NCI-H82 treated with DMSO at 0.1 percent for 48 hours (cell line): ENCODE data around the gene SYT6.

Source experiments
- DNase-seq: peaks from one replicate; lab custom pipeline; 2025; ENCODE audit not compliant: unreplicated experiment; lab: John Stamatoyannopoulos, UW

SYT6 gene

DNA sequence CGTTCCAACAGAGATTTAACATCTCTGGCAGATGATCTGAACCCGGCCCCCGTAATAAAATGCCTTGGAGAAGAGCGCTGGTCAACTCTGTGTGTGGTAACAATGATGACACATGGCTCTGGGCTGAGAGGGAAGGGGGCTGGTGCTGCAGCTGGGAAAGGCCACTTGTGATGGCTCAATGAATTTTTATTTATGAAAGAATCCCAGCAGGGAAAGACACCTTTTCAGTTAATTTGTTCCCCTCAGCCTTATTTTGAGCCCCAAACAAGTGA, 59.4 kb downstream of the SYT6 start:
- DNase-seq, result no peak

DNA sequence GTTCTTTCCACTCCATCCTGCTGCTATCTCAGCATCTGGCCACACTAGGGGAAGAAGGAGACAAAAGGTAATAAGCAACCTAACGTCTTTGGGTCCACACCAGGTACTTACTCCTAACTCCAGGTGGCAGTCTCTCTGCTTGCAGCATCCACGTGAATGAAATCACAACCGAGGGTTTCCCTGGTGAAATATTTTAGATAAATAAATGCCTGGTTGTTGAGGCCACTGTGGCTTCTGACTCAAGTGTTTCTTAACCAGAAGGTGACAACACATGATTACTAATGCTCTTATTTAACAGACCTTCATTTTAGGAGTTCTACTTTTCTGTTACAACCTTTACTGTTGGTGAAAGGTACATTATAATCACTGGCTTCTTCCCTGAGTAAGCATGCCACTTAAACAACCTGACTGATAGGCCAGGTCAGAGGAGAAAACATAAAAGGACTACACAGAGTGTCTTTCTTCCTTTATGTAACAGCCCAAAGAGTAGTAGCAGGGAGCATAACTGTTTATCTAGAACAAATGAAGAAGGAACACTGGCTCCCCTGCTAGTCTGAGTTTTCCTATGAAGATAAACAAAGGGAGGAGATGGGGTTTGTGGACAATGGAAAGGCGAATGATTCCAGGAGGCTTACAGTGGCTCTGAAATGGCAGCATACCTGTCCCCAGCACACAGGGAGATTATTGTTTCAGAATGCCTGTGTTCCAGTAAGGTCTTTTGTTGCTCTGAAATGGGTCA, 59.9 kb downstream of the SYT6 start:
- DNase-seq, result no peak

DNA sequence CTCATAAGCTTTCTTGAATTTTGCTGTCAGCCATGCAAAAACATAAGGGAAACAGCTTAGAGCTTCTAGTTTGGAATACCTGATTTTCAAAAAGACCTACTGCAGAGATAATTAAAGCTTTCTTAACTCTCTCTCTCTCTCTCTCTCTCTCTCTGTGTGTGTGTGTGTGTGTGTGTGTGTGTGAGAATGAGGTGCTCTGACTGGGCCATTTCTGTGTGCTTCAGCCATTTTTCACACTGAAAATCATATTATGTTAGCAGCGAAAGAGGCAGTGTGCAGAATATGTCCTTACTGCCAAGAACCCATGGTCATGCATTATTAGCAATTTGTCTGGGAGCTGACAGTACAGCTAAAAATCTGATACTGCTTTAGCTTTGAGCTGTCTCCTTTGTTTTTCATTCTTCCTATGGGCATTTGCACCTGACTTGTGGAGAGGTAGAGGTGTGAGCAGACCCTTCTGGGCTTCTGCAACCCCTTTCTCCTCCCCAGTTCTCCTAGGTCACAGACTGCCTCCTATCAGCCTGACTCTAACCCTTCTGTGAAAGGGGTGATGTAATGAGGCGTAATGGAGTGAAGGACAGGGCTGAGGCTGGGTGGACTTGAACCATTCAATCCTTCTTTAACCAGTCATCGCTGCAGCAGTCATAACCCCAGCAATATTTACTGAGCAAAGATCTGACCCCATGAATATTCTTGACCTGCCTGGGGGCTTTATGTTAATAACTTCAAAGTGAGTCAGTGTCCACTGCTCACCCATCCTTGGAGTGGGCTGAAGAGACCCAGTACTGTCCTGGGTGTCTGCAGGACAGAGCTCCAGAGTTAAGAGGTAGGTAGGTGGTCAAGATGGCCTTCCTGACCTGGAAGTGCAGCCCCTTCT, 61.2 kb downstream of the SYT6 start:
- no peak for DNase-seq

- DNase-seq, result no peak
These were observed 62.0 kb downstream of the SYT6 start for GRCh38 chr1:114091711-114092110.

DNA sequence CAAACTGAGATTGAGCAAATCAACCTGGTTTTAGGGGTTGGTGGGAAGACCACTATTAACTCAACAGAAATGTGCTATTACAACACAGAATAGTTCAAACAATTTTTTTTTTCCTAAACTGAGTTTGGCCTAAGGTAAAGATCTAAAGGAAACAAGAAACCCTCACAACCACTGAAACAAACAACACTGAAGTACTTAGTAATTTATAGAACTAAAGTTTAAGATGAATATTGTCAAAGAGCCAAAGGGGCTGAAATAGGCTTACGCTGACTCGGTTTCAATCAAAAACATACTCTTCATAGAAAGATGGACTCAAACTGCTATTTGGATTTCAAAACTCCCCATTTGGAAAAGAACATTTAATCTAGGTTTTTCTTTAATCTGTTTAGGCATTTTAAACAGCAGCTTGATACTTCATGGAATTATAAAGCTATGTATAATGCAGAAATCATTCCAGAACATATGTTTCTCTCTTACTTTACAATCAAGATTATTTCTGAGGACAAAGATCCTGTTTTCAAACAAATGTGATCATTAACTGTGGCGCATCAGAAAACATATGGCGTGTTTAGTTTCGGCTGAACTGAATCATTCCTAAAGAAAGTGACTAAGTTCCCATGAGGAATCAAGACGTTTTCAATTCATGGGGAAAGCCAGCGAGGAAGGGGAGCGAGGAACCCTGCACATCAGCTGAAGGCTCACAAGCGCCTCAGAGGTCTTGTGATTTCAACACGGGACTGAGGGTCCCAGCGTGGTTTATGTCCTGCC, 62.7 kb downstream of the SYT6 start:
- DNase-seq, result no peak

- no peak for DNase-seq
These were observed 64.0 kb downstream of the SYT6 start for GRCh38 chr1:114089502-114090138.

- DNase-seq, result no peak
These were observed 65.0 kb downstream of the SYT6 start for GRCh38 chr1:114088392-114089299.

GRCh38 chr1:114087495-114087894, 66.2 kb downstream of the SYT6 start:
- DNase-seq, result no peak

DNA sequence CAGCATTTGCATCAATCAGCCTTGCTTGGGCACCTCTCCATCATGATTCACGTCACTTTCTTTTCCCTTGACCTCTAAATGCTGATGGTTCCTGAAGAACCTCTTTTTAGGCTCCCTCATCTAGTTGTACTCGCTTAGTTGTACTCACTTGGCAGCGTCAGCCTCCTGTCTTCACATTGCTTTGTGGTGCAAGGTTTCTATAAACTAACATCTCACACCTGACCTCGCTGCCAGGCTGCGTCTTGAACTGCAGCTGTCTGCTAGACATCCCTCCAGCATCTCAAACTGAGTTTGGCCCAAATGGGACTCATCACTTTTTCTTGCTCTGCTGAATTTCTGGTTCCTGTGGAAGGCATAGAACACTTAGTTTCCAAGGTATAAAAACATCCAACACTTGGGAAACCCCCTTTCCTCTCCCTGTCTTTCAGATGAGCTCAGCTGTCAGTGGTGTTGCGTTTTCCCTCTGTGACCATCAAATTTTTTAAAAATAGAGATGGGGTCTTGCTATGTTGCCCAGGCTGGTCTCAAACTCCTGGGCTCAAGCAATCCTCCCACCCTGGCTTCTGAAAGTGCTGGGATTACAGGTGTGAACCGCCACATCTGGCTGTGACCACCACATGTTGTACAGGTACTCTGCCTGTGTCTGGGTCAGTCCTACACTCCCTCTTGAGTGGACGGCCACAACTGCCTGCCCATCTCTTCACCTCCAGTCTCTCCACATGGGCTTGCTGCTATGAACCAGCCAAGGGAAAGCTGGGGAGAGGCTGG, 66.9 kb downstream of the SYT6 start:
- no peak for DNase-seq

- no peak for DNase-seq
These were observed 70.6 kb downstream of the SYT6 start for GRCh38 chr1:114082867-114083585.

DNA sequence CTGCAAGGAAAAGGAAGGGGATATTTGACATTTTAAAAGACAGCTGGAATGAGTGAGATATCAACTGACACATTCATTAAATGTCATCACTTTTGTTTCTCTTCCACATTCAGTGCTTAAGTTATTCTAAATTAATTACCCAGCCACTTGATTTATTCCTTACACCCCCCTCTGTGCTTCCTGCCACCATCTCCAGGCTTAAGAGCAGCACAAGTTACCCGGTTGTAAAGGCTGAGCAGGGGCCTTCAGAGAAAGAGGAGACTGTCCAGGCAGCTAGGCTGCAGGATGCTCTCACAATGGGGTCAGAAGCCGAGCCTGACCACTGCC, 71.4 kb downstream of the SYT6 start:
- DNase-seq, result no peak

GRCh38 chr1:114081437-114082303, 72.0 kb downstream of the SYT6 start:
- DNase-seq, result no peak

- DNase-seq, result no peak
These were observed 72.9 kb downstream of the SYT6 start for GRCh38 chr1:114080511-114081436.

DNA sequence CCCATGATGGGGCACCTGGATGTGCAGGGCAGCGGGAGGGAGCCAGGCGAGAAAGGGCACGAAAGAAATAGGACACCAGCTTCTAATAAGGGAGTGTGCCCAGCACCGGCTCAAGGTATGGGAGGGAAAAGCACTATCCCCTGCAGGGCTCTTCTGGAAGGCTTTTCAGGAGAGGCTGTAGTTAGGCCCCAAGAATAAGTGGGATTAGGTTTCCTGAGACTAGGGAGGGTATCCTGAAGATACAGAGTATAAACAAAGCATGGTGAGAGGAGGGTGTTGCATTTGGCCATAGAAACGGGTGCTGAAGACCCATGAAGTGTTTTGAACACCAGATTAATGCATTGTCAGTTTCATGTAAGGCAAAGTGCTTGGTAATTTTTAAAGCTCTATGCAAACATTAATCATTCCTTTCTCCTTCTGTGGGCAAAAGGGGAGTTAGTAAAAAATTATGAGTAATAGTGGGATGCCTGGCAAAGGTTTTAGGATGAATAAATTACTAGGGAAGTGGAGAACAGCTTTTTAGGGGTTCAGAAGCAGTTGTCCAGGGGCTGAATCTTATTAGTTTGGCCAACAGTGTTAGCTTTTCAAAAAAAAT, 74.0 kb downstream of the SYT6 start:
- DNase-seq, result no peak

DNA sequence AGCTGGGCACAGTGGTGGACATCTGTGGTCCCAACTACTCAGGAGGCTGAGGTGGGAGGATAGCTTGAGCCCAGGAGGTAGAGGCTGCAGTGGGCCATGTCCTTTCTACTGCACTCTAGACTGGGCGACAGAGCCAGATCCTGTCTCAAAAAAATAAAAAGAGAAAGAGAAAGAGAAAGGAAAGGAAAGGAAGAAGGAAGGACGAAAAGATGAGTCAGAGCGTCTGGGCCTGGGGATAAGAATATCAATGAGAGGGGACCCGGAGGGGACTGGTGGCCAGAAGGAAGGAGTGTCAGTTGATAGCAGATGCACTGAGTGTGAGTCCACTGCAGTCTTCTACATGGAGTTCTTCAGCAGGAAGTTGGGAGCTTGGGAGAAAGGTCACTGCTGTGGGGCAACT, 75.6 kb downstream of the SYT6 start:
- no peak for DNase-seq

GRCh38 chr1:114077188-114077587, 76.5 kb downstream of the SYT6 start:
- DNase-seq, result no peak

DNA sequence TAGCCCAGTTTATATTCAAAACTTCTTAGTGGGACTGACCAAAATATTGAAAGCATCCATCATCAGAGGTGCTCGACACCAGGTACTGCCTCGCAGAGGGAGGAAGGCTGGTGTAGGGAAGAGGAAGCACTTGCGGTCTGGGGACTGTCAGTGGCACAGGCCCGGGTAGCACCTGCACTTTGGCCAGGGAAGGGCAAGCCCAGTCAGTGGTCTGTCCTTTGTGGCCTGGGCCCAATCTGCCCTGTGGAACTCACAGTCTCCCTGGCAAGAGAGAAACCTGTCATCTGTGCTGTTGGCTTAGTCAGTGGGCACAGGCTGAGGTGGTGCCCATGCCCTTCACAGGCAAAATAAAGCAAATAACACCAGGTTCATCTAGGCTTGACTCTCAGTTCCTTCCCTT, 77.4 kb downstream of the SYT6 start:
- DNase-seq, result no peak
